H1 (cell line): ENCODE results near the gene GALNT17. TPM values are rescaled to one million over a fixed set of nuclear protein-coding genes. Genes with fewer than 3 reads are reported as not detected.
A peak's percentile ranks its signal among the peaks of the same experiment; 100 is the strongest.

ENCODE experiments used
- CTCF ChIA-PET: fragments of 300-600 bp; sonication (Branson Sonifier 250); formaldehyde crosslinking; loops from one replicate; lab custom pipeline; 2021; ENCODE audit not compliant: partially characterized antibody; lab: Charles Lee
- POLR2A ChIA-PET: fragments of 300-600 bp; sonication (Branson Sonifier 250); formaldehyde crosslinking; loops from one replicate; lab custom pipeline; 2021; ENCODE audit warnings: inconsistent platforms; ENCODE audit not compliant: partially characterized antibody; lab: Charles Lee
- DNase-seq, 2 experiments: peaks; one replicate each; pipeline versions ENCODE4 v3.0.0 to v3.0.0-alpha.2; 2010 to 2022; ENCODE audit warnings: low spot score in 2 of 2, low read depth in 1 of 2, mixed read lengths in 1 of 2
- FAIRE-seq: peaks from 2 replicates; lab custom pipeline; 2011; peaks lifted over from hg19 to GRCh38; lab: Jason Lieb, UNC
- H2AFZ ChIP-seq: 2 replicates; pipeline ENCODE4 v1.8.1; 2012; ENCODE audit warnings: low read length, inconsistent platforms
- H2AK5ac ChIP-seq: 2 replicates; pipeline ENCODE4 v1.6.1; 2013; ENCODE audit warnings: low read depth, low read length
- H2BK120ac ChIP-seq: replicated peaks from 2 replicates; pipeline ENCODE3; 2013; ENCODE audit warnings: low read depth, low read length, inconsistent platforms
- H2BK12ac ChIP-seq: 2 replicates; pipeline ENCODE4 v1.6.1; 2013; ENCODE audit warnings: low read depth, low read length
- H2BK15ac ChIP-seq: 2 replicates; pipeline ENCODE4 v1.6.1; 2013; ENCODE audit warnings: low read length
- H2BK20ac ChIP-seq: 2 replicates; pipeline ENCODE4 v1.6.1; 2013; ENCODE audit warnings: low read length
- H2BK5ac ChIP-seq: 2 replicates; pipeline ENCODE4 v1.6.1; 2013; ENCODE audit warnings: low read depth, low read length
- H3K14ac ChIP-seq: 2 replicates; pipeline ENCODE4 v1.6.1; 2013; ENCODE audit warnings: inconsistent platforms; ENCODE audit not compliant: insufficient read length
- H3K18ac ChIP-seq: 2 replicates; pipeline ENCODE4 v1.6.1; 2013; ENCODE audit warnings: low read length; ENCODE audit errors: extremely low read depth
- H3K23ac ChIP-seq: 2 replicates; pipeline ENCODE4 v1.6.1; 2013; ENCODE audit warnings: inconsistent platforms; ENCODE audit not compliant: insufficient read length
- H3K23me2 ChIP-seq: 2 replicates; pipeline ENCODE4 v1.6.1; 2013; ENCODE audit warnings: low read depth, low read length
- H3K27ac ChIP-seq: 2 replicates; pipeline ENCODE4 v1.6.1; 2011; ENCODE audit warnings: low read depth, low read length, inconsistent platforms
- H3K27me3 ChIP-seq, 4 experiments: replicated peaks in 1 of 4; 1 replicate in 1 of 4; 2 replicates in 3 of 4; pipeline versions ENCODE4 v1.6.1 to v1.8.1; 2011 to 2013; ENCODE audit warnings: low read length in 3 of 4, mild to moderate bottlenecking in 3 of 4, inconsistent platforms in 2 of 4, mixed read lengths in 2 of 4, moderate library complexity in 1 of 4; ENCODE audit not compliant: control insufficient read depth in 3 of 4, insufficient read depth in 3 of 4; ENCODE audit errors: extremely low read depth in 1 of 4
- H3K36me3 ChIP-seq, 4 experiments: 2 replicates each; pipeline versions ENCODE4 v1.6.1 to v1.8.1; 2011 to 2013; ENCODE audit warnings: mild to moderate bottlenecking in 4 of 4, low read length in 3 of 4, moderate library complexity in 2 of 4, control low read depth in 1 of 4, inconsistent platforms in 1 of 4; ENCODE audit not compliant: insufficient read depth in 4 of 4, control insufficient read depth in 2 of 4
- H3K4ac ChIP-seq: replicated peaks from 2 replicates; pipeline ENCODE3; 2013; ENCODE audit warnings: low read length, low read depth, mixed read lengths, inconsistent platforms; ENCODE audit not compliant: insufficient read length
- H3K4me1 ChIP-seq, 4 experiments: replicated peaks in 1 of 4; 1 replicate in 1 of 4; 2 replicates in 3 of 4; pipeline versions ENCODE4 v1.6.1 to v1.8.1; 2011 to 2013; ENCODE audit warnings: low read length in 3 of 4, inconsistent platforms in 2 of 4, mixed read lengths in 1 of 4; ENCODE audit not compliant: insufficient read depth in 4 of 4, control insufficient read depth in 3 of 4
- H3K4me2 ChIP-seq, 2 experiments: 2 replicates each; pipeline versions ENCODE4 v1.6.1 to v1.8.1; 2011 to 2013; ENCODE audit warnings: low read depth in 2 of 2, low read length in 2 of 2, control low read depth in 1 of 2, inconsistent platforms in 1 of 2, mild to moderate bottlenecking in 1 of 2; ENCODE audit not compliant: insufficient read depth in 1 of 2
- H3K4me3 ChIP-seq, 4 experiments: fragments of 200-600, 300-600 bp in 1 of 4; sonication (generic), shearing (Covaris generic), sonication (Bioruptor Twin) in 1 of 4; 2 replicates each; pipeline versions ENCODE4 v1.5.1 to v1.8.1; 2011 to 2016; ENCODE audit warnings: low read length in 4 of 4, low read depth in 3 of 4, control low read depth in 2 of 4, inconsistent platforms in 2 of 4, mild to moderate bottlenecking in 2 of 4, mixed read lengths in 1 of 4, moderate library complexity in 1 of 4; ENCODE audit not compliant: insufficient read depth in 2 of 4; ENCODE audit errors: extremely low read depth in 1 of 4
- H3K56ac ChIP-seq: replicated peaks from 2 replicates; pipeline ENCODE3; 2013; ENCODE audit warnings: low read depth, mild to moderate bottlenecking, mixed read lengths, low read length, inconsistent platforms; ENCODE audit not compliant: insufficient read length
- H3K79me1 ChIP-seq: 2 replicates; pipeline ENCODE4 v1.6.1; 2013; ENCODE audit warnings: low read depth, low read length, control low read depth
- H3K79me2 ChIP-seq, 2 experiments: 2 replicates each; pipeline versions ENCODE4 v1.6.1 to v1.8.1; 2012 to 2013; ENCODE audit warnings: low read length in 2 of 2, mild to moderate bottlenecking in 2 of 2, inconsistent platforms in 1 of 2; ENCODE audit not compliant: insufficient read depth in 2 of 2, control insufficient read depth in 1 of 2
- H3K9ac ChIP-seq, 4 experiments: replicated peaks in 1 of 4; 1 replicate in 1 of 4; 2 replicates in 3 of 4; pipeline versions ENCODE4 v1.6.1 to v1.8.1; 2011 to 2013; ENCODE audit warnings: low read depth in 3 of 4, low read length in 3 of 4, control low read depth in 2 of 4, mild to moderate bottlenecking in 2 of 4, moderate library complexity in 2 of 4, inconsistent platforms in 1 of 4; ENCODE audit errors: extremely low read depth in 1 of 4
- H3K9me3 ChIP-seq, 2 experiments: 2 replicates each; pipeline versions ENCODE4 v1.6.1 to v1.8.1; 2012 to 2013; ENCODE audit warnings: mild to moderate bottlenecking in 2 of 2, moderate library complexity in 2 of 2, control low read depth in 1 of 2, inconsistent platforms in 1 of 2, low read depth in 1 of 2, low read length in 1 of 2, mixed read lengths in 1 of 2; ENCODE audit not compliant: insufficient read depth in 2 of 2
- H4K20me1 ChIP-seq, 2 experiments: replicated peaks in 1 of 2; 2 replicates each; pipeline versions ENCODE3 to v1.8.1; 2011 to 2013; ENCODE audit warnings: inconsistent platforms in 2 of 2, low read length in 2 of 2, mild to moderate bottlenecking in 1 of 2; ENCODE audit not compliant: insufficient read depth in 2 of 2, control insufficient read depth in 1 of 2
- H4K5ac ChIP-seq: 2 replicates; pipeline ENCODE4 v1.6.1; 2013; ENCODE audit warnings: low read length, low read depth, mixed read lengths, inconsistent platforms; ENCODE audit not compliant: insufficient read length
- H4K8ac ChIP-seq: 2 replicates; pipeline ENCODE4 v1.8.0; 2013; ENCODE audit warnings: mild to moderate bottlenecking, moderate library complexity, low read length, inconsistent platforms; ENCODE audit not compliant: insufficient read depth; ENCODE audit errors: extremely low read depth
- H4K91ac ChIP-seq: replicated peaks from 2 replicates; pipeline ENCODE3; 2013; ENCODE audit warnings: low read length, mixed read lengths, inconsistent platforms; ENCODE audit not compliant: insufficient read length
- POU5F1 ChIP-seq: IDR thresholded peaks from 2 replicates; pipeline ENCODE4 v1.6.1; 2011; ENCODE audit warnings: low read depth, mild to moderate bottlenecking, low read length, moderate library complexity
- SIN3A ChIP-seq, 2 experiments: IDR thresholded peaks in 1 of 2; conservative IDR thresholded peaks in 1 of 2; 2 replicates each; pipeline ENCODE4 v1.6.1; 2011 to 2012; ENCODE audit warnings: low read length in 2 of 2, improper control_type of control experiment in 1 of 2, low read depth in 1 of 2, mild to moderate bottlenecking in 1 of 2
- WGBS, 2 experiments: shearing (Covaris generic) in 1 of 2; methylation state at CpG; one replicate each; pipeline versions ENCODE4 v1.1.6 to v1.1.7; 2013 to 2015; ENCODE audit warnings: low lambda C conversion rate in 2 of 2, mixed read lengths in 2 of 2, inconsistent platforms in 1 of 2, low coverage in 1 of 2, missing lambda C conversion rate in 1 of 2; ENCODE audit not compliant: insufficient replicate concordance in 2 of 2, insufficient coverage in 1 of 2, insufficient read length in 1 of 2; ENCODE audit errors: extremely low coverage in 1 of 2, missing lambda C conversion rate in 1 of 2; 5-methylcytosine and 5-hydroxymethylcytosine counted together
- polyA plus RNA-seq, 7 experiments: library from polyadenylated mRNA; depleted of rRNA in 3 of 7; stranded (reverse) in 5 of 7; unstranded in 2 of 7; fragments of >200 nt in 5 of 7; fragments of 200-250 nt in 2 of 7; gene quantifications; 1 replicate in 5 of 7; 2 replicates in 1 of 7; 4 replicates in 1 of 7; pipeline versions ENCODE4 v1.2.1 to v1.2.3, GENCODE V29; 2011 to 2013; ENCODE audit warnings: missing spikeins in 2 of 7, mixed read lengths in 2 of 7
- total RNA-seq: library from RNA; stranded (reverse); fragmentation: NEBNext Ultra II Directional; extraction: Animal tissue kit (Norgen Biotek cat#: 25700); gene quantifications from 2 replicates; pipeline ENCODE4 v1.2.1, GENCODE V29; 2021

Gene GALNT17
- total and polyA plus RNA-seq, 2 of the 8 experiments (the other 6 are each of a cell fraction or from before 2014, with no cell fraction given) = 37.7 to 47.0 TPM

DNA sequence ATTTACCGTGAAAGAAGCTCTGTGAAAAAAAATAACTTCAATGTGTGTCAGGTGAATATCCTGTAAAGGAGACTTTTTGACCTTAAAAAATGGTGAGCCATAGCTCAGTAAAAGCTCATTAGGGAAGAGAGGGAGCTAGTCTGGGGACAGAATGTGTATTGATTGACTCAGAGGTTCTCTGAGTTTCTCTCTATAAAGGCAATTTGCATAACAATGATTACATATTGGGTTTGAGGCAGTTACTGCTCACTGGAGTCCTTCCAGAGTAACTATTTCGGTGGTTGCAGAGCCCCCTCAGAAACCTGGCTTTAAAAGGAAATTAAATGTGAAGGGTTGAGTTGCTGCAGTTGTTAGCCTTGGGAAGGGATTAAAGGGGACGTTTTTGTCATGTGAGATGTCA, 181.6 kb downstream of the GALNT17 start:
- Histone ChIP-seq H3K14ac (no peak overlapping the region), H4K8ac (no peak overlapping the region), H3K9ac (no peak overlapping the region), H3K27me3 (no peaks in the 10 kb centered on the region), H3K79me1 (peaks cover 15% of the 10 kb centered on the region), H2AK5ac (no peak overlapping the region), H3K4me1 (0 out of 7 replicates have a peak, but pooled peaks cover 0 to 3% (median 0%) of the 10 kb centered on the region in 4 experiments), H2BK12ac (no peak overlapping the region), H3K36me3 (peaks cover 0 to 7% (median 0%) of the 10 kb centered on the region in 4 experiments; a peak in 2 of 8 replicates), H4K20me1 (no peaks in the 10 kb centered on the region), H2BK15ac (no peak overlapping the region), H2BK20ac (no peak overlapping the region), H4K5ac (no peak overlapping the region), H3K4me2 (peak overlapping the region in 1 of 2 experiments; percentile 9; a peak in 1 of 4 replicates), H3K18ac (no peak overlapping the region), H2BK120ac (no peak overlapping the region), H3K23ac (no peak overlapping the region), H4K91ac (no peak overlapping the region), H2AFZ (no peak overlapping the region), H3K9me3 (peaks cover 3 to 8% of the 10 kb centered on the region in 2 experiments; a peak in 2 of 4 replicates), H2BK5ac (no peak overlapping the region)
- no peak for FAIRE-seq
- CTCF ChIA-PET = interaction anchor here (0.6 to 1.0 kb wide), 2 partner anchors 32 to 354 kb away, joined by 3 read pairs; no protein-coding TSS in a partner anchor
- DNase-seq = no peak
- POLR2A ChIA-PET = interaction anchor here (2.3 kb wide), 1 partner anchor 11 kb away, joined by 8 read pairs; no protein-coding TSS in a partner anchor
- TF ChIP-seq POU5F1 (0 out of 2 replicates have a peak, but pooled peaks have one; percentile 62), SIN3A (conservative IDR thresholded peaks at IDR 0.05 in 1 of 2, IDR thresholded peaks at IDR 0.05 in 1 of 2; ENCODE audit: low read depth in 1 of 2, low read length in 2 of 2) (no peak)
- TF ChIP-seq, all 59 proteins: peak for 1
- WGBS, 2 experiments = 37% methylated on average over 3 of the region's 3 CpGs; no CpG with 5 or more reads in 1 of the 2 experiments
- no peak overlapping the region for H3K4ac ChIP-seq
- H3K56ac ChIP-seq = no peak overlapping the region
- H3K27ac ChIP-seq = no peak overlapping the region
- H3K23me2 ChIP-seq = no peaks in the 10 kb centered on the region; the same call in 1 of the 2 replicates
- peaks cover 5 to 78% of the 10 kb centered on the region in 2 experiments for H3K79me2 ChIP-seq
- no peak overlapping the region for H3K4me3 ChIP-seq
